GM18505 (cell line): ENCODE results near the gene DLEC1.

Experiments
- ATAC-seq: cut with Tn5 transposase; IDR thresholded peaks from one replicate; pipeline ENCODE4 v1.9.1; 2021; ENCODE audit not compliant: unreplicated experiment
- POLR2A ChIP-seq: IDR thresholded peaks from 4 replicates; pipeline ENCODE4 v1.6.1; 2011; ENCODE audit warnings: borderline replicate concordance; ENCODE audit not compliant: insufficient read depth, insufficient read length; ENCODE audit errors: extremely low read depth

The DLEC1 gene, protein sequence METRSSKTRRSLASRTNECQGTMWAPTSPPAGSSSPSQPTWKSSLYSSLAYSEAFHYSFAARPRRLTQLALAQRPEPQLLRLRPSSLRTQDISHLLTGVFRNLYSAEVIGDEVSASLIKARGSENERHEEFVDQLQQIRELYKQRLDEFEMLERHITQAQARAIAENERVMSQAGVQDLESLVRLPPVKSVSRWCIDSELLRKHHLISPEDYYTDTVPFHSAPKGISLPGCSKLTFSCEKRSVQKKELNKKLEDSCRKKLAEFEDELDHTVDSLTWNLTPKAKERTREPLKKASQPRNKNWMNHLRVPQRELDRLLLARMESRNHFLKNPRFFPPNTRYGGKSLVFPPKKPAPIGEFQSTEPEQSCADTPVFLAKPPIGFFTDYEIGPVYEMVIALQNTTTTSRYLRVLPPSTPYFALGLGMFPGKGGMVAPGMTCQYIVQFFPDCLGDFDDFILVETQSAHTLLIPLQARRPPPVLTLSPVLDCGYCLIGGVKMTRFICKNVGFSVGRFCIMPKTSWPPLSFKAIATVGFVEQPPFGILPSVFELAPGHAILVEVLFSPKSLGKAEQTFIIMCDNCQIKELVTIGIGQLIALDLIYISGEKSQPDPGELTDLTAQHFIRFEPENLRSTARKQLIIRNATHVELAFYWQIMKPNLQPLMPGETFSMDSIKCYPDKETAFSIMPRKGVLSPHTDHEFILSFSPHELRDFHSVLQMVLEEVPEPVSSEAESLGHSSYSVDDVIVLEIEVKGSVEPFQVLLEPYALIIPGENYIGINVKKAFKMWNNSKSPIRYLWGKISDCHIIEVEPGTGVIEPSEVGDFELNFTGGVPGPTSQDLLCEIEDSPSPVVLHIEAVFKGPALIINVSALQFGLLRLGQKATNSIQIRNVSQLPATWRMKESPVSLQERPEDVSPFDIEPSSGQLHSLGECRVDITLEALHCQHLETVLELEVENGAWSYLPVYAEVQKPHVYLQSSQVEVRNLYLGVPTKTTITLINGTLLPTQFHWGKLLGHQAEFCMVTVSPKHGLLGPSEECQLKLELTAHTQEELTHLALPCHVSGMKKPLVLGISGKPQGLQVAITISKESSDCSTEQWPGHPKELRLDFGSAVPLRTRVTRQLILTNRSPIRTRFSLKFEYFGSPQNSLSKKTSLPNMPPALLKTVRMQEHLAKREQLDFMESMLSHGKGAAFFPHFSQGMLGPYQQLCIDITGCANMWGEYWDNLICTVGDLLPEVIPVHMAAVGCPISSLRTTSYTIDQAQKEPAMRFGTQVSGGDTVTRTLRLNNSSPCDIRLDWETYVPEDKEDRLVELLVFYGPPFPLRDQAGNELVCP (N-terminal part only)

DNA sequence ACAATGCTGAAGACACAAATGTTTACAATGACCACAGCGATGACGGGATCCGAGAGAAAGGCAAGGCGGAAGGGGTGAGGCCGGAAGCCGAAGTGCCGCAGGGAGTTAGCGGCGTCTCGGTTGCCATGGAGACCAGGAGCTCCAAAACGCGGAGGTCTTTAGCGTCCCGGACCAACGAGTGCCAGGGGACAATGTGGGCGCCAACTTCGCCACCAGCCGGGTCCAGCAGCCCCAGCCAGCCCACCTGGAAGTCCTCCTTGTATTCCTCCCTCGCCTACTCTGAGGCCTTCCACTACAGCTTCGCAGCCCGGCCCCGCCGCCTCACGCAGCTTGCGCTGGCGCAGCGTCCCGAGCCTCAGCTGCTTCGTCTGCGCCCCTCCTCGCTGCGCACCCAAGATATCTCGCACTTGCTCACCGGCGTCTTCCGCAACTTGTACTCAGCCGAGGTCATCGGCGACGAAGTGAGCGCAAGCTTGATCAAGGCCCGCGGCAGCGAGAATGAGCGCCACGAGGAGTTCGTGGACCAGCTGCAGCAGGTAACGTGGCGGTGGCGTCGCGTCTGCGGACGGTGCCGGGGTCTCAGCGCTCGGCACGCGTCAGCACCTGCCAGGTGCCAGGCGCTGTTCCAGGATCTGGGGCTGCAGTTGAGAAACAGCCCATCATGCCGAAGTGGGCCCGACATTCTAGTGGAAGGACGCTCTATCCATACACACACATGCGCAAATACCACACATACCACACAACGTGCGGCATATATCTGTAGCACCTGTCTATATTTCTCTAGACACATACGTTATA is at the start of gene DLEC1:
Gene DLEC1, plus strand, starts transcription at position 108 of the 798 bp plus-strand sequence. Its CDS starts 18 bp downstream, at position 126.
- no peak for TF ChIP-seq POLR2A
- ATAC-seq = peak; percentile 75

DNA sequence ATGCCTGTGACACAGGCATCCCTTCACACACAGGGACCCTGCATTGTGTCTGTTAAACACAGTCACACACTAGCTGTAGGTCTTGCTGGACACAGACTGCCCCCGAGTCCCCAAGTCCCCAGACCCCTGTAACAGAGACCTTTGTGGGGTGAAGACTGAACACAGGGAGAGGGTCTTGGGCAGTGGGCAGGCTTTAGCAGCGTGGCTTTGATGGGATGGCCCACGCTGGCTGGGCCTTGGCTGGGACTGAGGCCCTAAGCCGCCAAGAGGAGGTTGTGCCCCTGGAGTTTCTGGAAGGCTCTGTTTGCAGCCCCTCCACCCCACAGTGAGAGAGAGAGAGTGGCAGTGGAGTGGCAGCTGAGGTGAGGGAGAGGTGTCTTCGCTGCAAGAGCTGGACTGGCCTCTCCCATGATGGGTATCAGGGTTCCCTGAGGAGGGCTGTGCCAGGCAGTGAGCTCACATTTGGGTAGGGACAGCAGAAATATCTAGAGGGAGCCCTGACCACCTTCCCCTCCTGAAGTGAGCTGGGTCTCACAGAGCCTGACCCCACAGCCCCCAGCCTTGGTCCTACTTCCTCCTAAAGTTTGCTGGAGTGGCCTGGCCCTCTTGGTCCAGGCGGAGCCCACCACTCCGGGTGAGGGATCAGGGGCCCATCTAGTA is 49.1 kb upstream of the DLEC1 start:
- no peak for TF ChIP-seq POLR2A
- ATAC-seq = no peak

- no peak for ATAC-seq
- TF ChIP-seq POLR2A = no peak
Measured at GRCh38 chr3:37990527-37990926, 48.5 kb upstream of the DLEC1 start, which contains the start of gene VILL. Gene VILL (plus strand): TSS chr3:37990786. CDS start chr3:37993673, 2,887 bp downstream.

- no peak for TF ChIP-seq POLR2A
- no peak for ATAC-seq
Measured at GRCh38 chr3:37991109-37991508, 47.9 kb upstream of the DLEC1 start.

GRCh38 chr3:37991823-37992222 is 47.2 kb upstream of the DLEC1 start:
- no peak for ATAC-seq
- no peak for TF ChIP-seq POLR2A

- ATAC-seq = no peak
Measured at GRCh38 chr3:37992271-37993066, 46.5 kb upstream of the DLEC1 start.

GRCh38 chr3:37993067-37993455 is 45.9 kb upstream of the DLEC1 start:
- no peak for TF ChIP-seq POLR2A
- ATAC-seq = no peak

More at GRCh38 chr3:37992271-37993066, 46.5 kb upstream of the DLEC1 start:
- no peak for TF ChIP-seq POLR2A

GRCh38 chr3:37993460-37993819 is 45.6 kb upstream of the DLEC1 start:
- TF ChIP-seq POLR2A = no peak
- no peak for ATAC-seq

GRCh38 chr3:37993820-37994638 is 45.0 kb upstream of the DLEC1 start:
- peak; percentile 59 for ATAC-seq
- peak; percentile 92 for TF ChIP-seq POLR2A

DNA sequence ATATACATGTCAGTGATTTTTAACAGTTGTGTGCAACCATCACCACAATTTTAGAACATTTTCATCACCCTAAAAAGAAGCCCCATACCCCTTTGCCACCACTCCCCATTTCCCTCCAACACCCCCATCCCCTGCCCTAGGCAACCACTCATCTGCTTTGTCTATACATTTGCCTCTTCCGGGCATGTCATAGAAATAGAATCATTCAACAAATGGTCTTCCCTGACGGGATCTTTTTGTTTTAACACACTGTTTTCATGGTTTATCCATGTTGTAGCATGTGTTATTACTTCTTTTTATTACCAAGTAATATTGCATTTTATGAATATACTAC is 44.4 kb upstream of the DLEC1 start:
- ATAC-seq = no peak
- TF ChIP-seq POLR2A = no peak
